HG03095 (cell line): ENCODE results near the gene ADGRL3.
"Not testable (repeated sequence)": the region's sequence is repeated elsewhere in the genome, so short reads cannot be mapped to it uniquely, and the experiment has no call there.

ENCODE experiments used
- ATAC-seq: cut with Tn5 transposase; IDR thresholded peaks from one replicate; pipeline ENCODE4 v1.9.1; 2021; ENCODE audit warnings: moderate library complexity; ENCODE audit not compliant: unreplicated experiment

ADGRL3 gene

DNA sequence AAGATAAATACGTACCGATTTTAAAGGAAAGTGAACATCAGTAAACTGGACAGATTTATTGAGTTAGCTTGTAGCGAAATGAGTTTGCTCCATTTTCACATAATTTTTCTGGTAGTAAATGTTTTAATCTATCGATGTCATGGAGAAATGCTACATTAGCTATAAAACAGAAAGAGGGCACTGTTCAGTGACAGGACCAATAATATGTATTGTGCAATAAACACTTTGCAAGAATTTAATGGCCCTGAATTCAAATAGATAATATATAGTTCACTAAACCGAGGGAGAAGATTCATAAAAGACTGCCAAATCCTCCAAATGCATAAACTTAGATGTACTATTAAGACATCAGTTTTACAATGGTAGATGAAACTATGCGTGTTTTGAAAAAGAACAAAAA lies 516.3 kb downstream of the ADGRL3 start:
- ATAC-seq = no peak

DNA sequence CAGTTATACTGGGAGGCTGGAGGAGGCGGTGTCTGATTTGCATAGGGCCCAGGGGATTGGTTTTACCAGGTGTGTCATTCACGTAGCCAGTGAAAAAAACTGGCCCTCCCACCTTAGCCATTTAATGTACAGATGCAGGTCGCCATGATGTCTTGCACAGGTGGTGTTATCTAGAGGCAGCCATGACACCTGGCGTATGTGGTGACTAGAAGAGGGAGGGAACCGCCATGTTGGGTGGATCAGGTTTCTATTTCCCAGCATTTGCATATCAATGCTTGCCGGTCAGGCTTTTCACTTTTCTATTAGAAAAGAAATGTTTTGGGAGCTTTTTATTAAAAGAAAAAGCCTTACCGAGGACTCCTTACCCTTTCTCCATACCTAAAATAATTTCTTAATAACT lies 523.4 kb downstream of the ADGRL3 start:
- ATAC-seq = no peak

DNA sequence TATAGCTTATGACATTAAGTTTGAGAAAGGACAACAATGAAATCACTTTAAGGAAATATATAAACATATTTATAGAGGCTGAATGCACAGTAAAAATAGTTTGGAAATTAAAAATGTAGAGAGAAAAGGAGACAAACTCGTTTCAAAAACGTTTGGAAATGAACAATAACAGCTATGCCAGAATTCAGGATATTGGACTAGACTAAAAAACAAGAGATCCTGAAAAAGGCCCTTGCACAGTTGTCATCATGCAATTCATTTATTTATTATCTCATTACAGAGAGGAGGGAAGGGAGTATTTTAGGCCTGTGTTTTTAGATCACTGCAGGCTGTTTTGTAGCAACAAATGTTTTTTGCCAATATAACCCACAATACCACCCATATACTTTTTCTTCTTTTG lies 527.2 kb downstream of the ADGRL3 start:
- no peak for ATAC-seq

DNA sequence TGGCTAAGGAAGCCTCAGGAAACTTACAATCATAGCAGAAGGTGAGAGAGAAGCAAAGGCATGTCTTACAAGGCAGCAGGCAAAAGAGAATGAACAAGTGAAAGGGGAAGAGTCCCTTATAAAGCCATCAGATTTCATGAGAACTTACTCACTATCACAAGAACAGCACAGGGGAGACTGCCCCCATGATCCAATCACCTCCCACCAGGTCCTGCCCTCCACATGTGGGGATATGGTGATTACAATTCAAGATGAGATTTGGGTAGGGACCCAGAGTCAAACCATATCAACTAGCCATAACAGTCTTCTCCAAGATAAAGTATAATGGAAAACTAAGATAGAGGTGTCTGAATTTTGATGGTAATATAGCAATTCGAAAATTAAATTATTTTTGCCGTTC lies 534.3 kb downstream of the ADGRL3 start:
- ATAC-seq = no peak

DNA sequence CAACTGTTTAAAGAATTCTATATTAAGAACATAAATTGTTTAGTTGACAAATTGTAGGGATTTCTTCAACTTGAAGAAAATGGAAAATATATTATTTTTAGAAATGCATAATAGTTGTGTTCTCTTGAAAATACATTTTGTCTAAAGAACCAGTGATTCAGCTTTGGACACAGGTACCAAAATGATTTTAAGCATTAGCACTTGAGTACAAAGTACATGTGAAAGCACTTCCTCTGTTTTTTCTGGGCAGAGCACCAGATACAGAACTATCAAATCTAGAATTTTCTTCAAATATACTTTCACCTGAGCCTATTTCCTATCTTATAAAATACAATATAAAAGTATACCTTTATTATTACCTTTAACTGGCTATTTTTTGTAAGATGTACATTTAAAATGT lies 539.8 kb downstream of the ADGRL3 start:
- ATAC-seq = no peak

DNA sequence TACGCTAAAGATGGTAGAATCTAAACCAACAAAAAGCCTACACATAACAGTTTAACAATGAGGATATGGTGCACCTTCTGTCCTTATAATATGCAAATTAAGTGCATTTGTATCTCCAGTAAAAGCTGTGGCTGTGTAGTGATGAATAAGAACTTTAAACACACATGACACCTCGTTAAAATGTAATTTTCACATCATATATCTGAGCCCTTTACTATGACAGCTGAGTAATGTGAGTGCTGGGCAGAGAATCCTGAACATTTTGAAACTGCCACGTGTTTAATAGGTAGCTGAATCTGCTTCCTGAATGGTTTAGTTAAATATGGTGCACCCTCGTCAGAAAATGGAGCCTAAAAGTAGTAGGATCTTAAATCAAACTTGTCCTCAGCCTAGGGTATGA lies 540.8 kb downstream of the ADGRL3 start:
- no peak for ATAC-seq

DNA sequence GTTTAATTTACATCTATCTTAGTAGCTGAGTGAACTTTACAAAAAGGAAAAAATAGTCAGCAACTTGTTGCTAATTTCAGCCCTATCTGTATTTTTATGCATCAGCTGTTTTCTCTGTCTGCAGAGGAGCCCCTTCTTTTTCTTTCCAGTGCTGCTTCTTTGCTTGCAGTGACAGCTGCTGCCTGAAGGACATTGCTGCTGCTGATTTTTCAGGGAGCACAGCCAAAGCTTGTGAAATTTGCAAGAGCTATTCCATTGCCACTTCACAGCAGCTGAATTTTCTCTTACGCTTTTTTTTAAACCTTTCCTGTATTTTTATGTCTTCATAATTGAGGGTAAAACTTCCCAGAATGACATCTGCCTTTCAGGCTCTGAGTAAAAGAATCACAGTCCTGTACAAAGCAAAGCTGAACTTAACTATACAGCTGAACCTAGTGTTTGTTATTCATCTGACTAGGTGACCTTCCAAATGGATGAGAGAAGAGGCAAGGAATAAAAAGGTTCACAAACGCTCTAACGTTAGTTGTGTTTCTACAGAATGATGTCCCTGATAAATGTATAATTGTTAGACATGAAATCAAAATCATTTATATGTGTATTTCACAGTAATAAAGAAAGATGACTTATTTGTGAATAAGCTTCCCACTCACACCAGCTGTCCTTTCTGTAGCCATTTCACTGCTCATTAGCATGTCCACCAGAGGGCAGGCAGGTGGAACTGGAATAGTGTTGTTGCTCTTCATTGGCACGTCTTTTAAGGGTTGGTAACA lies 541.4 kb downstream of the ADGRL3 start:
- ATAC-seq = no peak

DNA sequence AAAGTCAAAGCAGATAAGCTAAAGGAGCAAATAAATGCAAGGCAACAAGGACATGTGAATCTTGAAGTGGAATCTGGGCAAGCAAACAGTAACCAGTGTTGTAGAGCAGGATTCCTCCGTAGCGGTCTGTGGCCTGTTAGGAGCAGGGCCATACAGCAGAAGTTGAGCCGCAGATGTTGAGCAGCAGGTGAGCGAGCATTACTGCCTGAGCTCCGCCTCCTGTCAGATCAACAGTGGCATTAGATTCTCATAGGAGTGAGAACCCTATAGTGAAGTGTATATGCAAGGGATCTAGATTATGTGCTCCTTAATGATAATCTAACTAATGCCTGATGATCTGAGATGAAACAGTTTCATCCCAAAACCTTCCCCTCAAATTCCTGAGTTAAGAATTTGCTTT lies 550.7 kb downstream of the ADGRL3 start:
- ATAC-seq = no peak

DNA sequence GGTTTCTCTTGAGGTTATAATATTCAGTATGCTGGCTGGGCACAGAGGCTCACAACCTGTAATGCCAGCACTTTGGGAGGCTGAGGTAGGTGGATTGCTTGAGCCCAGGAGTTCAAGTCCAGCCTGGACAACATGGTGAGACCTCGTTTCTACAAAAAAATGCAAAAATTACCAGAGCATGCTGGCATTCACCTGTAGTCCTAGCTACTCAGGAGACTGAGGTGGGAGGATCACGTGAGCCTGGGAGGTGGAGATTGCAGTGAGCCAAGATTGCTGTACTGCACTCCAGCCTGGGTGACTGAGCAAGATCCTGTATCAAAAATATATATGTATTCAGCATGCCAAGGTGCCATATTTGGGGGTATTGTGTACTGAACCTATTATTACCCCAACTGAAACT lies 552.5 kb downstream of the ADGRL3 start:
- no peak for ATAC-seq

DNA sequence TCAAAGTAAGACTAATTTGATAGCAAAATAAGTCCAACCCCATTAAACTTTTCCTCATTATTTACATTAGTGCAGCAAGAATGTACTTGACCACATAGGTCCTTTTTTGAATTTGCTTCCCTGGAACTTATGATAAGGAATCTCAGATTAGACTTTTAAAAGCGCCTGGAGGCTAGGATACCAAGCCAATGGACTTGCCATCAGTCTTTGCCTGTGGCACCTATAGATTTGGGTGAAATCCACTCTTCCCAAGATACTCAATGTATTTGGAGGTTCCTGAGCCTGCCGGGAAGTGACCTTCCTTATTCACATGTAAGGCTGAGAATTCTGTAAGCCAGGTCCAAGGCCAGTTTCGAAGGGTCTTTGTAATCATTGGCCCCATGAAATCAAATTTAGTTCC lies 553.6 kb downstream of the ADGRL3 start:
- no peak for ATAC-seq

DNA sequence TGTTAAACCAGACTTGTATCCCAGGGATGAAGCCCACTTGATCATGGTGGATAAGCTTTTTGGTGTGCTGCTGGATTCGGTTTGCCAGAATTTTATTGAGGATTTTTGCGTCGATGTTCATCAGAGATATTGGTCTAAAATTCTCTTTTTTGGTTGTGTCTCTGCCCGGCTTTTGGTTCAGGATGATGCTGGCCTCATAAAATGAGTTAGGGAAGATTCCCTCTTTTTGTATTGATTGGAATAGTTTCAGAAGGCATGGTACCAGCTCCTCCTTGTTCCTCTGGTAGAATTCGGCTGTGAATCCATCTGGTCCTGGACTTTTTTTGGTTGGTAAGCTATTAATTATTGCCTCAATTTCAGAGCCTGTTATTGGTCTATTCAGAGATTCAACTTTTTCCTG lies 556.8 kb downstream of the ADGRL3 start:
- ATAC-seq = not testable (repeated sequence)

DNA sequence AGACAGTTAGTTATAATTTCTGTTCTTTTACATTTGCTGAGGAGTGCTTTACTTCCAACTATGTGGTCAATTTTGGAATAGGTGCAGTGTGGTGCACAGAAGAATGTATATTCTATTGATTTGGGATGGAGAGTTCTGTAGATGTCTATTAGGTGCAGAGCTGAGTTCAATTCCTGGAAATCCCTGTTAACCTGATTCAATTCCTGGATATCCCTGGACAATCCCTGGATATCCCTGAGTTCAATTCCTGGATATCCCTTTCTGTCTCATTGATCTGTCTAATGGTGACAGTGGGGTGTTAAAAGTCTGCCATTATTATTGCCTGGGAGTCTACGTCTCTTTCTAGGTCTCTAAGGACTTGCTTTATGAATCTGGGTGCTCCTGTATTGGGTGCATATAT lies 557.9 kb downstream of the ADGRL3 start:
- ATAC-seq = not testable (repeated sequence)

DNA sequence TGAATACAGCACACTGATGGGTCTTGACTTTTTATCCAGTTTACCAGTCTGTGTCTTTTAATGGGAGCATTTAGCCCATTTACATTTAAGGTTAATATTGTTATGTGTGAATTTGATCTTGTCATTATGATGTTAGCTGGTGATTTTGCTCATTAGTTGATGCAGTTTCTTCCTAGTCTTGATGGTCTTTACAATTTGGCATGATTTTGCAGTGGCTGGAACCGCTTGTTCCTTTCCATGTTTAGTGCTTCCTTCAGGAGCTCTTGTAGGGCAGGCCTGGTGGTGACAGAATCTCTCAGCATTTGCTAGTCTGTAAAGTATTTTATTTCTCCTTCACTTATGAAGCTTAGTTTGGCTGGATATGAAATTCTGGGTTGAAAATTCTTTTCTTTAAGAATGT lies 558.5 kb downstream of the ADGRL3 start:
- not testable (repeated sequence) for ATAC-seq

DNA sequence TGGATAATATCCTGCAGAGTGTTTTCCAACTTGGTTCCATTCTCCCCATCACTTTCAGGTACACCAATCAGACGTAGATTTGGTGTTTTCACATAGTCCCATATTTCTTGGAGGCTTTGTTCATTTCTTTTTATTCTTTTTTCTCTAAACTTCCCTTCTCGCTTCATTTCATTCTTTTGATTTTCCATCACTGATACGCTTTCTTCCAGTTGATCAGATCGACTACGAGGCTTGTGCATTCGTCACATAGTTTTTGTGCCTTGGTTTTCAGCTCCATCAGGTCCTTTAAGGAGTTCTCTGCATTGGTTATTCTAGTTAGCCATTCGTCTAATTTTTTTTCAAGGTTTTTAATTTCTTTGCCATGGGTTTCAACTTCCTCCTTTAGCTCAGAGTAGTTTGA lies 559.1 kb downstream of the ADGRL3 start:
- ATAC-seq = not testable (repeated sequence)

DNA sequence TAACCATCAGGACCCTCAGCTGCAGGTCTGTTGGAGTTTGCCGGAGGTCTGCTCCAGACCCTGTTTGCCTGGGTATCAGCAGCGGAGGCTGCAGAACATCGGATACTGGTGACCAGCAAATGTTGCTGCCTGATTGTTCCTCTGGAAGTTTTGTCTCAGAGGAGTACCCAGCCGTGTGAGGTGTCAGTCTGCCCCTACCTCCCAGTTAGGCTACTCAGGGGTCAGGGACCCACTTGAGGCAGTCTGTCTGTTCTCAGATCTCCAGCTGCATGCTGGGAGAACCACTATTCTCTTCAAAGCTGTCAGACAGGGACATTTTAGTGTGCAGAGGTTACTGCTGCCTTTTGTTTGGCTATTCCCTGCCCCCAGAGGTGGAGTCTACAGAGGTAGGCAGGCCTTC lies 559.8 kb downstream of the ADGRL3 start:
- not testable (repeated sequence) for ATAC-seq

DNA sequence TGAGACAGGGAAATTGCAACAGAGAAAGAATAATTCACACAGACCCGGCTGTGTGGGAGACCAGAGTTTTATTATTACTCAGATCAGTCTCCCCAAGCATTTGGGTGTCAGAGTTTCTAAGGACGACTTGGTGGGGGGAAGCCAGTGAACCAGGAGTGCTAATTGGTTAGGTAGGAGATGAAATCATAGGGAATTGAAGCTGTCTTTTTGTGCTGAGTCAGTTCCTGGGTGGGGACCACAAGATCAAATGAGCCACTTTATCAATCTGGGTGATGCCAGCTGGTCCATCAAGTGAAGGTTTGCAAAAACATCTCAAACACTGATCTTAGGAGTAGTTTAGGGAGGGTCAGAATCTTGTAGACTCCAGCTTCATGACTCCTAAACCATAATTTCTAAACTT lies 560.7 kb downstream of the ADGRL3 start:
- ATAC-seq = no peak

DNA sequence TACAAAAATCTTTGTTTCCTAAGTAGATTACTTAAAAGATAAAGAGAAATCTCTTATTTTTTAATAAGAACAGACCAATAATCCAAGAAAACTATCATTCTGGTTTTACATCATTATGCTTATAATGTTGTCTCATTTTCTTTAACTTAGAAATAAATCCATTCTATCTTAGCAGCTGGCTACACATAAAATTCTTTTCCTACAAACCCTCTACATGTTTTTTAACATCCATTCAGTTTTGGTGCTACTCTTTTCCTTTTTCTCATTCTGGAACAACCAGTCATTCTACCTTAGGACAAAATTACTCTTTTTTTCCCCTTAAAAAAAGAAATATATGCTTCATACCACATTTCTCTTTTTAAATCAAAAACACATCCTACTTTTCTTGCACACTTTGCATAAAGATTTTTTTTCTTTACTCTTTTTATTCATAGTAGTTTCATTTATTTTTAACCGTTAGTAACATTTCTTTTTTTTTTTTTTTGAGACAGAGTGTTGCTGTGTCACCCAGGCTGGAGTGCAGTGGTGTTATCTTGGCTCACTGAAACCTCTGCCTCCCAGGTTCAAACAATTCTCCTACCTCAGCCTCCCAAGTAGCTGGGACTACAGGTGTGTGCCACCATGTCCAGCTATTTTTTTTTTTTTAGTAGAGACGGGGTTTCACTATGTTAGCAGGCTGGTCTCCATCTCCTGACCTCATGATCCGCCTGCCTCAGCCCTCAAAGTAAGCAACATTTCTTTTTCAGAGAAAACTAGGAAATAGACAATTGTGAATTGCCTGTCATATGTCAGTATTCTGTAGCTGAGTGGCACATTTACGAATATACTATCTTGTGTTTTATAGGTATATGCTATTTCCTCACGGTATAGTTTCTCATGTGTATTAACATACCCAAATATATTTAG lies 562.8 kb downstream of the ADGRL3 start:
- ATAC-seq = no peak

DNA sequence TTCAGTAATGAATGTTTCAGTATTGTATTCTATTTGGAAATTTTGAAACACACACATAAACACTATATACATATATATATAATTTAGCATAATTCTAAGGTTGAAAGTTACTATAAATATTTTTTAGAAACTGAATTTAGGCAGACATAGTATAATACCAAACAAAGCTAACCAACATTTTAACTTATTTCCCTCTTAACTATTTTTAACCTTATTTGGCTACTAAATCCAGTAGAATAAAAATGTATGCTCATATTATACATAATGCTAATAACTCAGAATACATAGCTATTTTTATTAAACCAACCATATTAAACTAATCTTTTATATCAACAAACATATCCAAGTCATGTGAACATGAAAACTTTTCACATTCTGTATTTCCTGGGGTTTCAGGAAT lies 563.6 kb downstream of the ADGRL3 start:
- ATAC-seq = no peak

DNA sequence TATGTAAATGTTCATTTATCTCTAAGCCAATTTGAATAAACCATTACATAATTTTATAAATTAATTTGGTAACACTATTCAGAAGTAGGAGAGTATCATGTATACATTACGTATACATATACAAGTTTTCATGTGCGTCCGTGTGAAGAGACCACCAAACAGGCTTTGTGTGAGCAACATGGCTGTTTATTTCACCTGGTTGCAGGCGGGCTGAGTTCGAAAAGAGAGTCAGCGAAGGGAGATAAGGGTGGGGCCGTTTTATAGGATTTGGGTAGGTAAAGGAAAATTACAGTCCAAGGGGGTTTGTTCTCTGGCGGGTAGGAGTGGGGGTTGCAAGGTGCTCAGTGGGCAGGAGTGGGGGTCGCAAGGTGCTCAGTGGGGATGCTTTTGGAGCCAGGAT lies 564.0 kb downstream of the ADGRL3 start:
- ATAC-seq = not testable (repeated sequence)

DNA sequence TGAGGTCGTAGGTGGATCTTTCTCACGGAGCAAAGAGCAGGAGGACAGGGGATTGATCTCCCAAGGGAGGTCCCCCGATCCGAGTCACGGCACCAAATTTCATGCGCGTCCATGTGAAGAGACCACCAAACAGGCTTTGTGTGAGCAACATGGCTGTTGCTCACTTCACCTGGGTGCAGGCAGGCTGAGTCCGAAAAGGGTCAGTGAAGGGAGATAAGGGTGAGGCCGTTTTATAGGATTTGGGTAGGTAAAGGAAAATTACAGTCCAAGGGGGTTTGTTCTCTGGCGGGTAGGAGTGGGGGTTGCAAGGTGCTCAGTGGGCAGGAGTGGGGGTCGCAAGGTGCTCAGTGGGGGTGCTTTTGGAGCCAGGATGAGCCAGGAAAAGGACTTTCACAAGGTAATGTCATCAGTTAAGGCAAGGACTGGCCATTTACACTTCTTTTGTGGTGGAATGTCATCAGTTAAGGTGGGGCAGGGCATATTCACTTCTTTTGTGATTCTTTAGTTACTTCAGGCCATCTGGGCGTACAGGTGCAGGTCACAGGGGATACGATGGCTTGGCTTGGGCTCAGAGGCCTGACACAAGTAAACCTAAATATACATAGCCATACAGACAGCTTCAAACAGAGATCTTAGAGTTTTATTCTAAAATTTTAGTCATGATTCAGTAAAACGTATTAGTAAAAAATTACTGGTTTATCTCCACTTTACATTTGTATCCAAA lies 569.5 kb downstream of the ADGRL3 start:
- ATAC-seq = not testable (repeated sequence)

DNA sequence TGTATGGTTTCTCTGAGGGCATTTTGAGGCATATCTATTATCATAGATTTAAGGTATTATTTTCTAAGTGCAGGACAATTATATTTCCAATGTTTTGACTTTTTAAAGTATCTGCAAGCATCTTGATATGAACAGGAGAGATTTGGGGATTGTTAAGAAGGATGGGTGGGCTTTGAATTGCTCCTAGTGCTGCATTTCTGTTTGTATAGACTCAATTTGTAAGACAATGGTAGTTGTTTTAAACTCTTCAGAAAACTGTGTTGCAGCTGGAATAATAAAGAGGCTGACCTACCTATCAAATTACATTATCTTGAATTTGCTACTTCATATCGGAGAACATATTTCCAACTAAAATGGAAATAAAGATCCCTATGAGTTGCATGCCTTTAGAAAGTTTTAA lies 570.3 kb downstream of the ADGRL3 start:
- ATAC-seq = no peak

DNA sequence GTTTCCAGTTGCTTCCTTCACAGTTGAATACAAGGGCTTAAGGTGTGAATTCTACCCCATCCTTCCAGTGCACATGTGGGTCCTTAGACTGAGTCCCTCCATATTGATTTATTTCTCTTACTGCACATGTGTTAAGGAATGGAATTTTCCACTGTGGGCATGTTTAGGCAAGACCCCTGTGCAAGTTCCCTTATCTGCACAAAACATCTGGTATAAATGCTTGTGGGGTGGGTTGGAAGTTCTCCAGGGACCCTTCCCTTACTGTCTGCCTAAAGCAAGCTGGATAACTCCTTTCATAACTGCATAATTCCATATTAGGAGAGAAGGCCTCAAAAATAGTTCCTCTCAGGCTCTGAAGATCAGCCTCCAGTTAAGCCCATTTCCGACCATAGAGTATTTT lies 570.9 kb downstream of the ADGRL3 start:
- ATAC-seq = no peak
